GM18951 (cell line): ENCODE measurements around the gene TTC9.
A peak's percentile ranks its signal among the peaks of the same experiment; 100 is the strongest.

ENCODE experiments used
- POLR2A ChIP-seq: IDR thresholded peaks from 4 replicates; pipeline ENCODE4 v1.6.1; 2011; ENCODE audit warnings: mild to moderate bottlenecking; ENCODE audit not compliant: insufficient read length, insufficient read depth; ENCODE audit errors: extremely low read depth
- in situ Hi-C: fragments of 300-500 bp; cut with MboI; formaldehyde crosslinking; loops from one replicate; pipeline ENCODE4 v1.12.0; 2022; ENCODE audit warnings: low sequenced_read_pairs, mixed read lengths, inconsistent platforms; ENCODE audit not compliant: unreplicated experiment

TTC9 gene

DNA sequence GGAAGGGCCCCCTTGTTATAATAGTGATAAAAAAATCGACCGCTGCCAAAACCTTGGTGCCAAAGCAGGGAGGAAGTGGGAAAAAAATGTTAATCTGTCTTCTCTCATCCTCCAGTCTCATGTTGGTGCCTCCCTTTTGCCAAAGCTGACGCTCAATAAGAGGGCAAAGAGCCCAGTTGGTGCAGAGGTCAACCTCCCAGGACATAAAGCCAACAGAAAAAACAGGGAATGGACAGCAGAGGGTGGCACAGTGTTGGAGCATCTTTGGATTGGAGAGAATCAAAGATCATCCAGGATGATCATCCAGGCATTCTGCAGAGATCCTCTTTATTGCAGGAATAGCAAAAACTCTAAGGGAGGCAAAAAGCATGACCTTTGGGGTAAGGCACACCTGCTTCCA lies 9.8 kb upstream of the TTC9 start:
- no peak for TF ChIP-seq POLR2A
- in situ Hi-C loops: no loop called here

DNA sequence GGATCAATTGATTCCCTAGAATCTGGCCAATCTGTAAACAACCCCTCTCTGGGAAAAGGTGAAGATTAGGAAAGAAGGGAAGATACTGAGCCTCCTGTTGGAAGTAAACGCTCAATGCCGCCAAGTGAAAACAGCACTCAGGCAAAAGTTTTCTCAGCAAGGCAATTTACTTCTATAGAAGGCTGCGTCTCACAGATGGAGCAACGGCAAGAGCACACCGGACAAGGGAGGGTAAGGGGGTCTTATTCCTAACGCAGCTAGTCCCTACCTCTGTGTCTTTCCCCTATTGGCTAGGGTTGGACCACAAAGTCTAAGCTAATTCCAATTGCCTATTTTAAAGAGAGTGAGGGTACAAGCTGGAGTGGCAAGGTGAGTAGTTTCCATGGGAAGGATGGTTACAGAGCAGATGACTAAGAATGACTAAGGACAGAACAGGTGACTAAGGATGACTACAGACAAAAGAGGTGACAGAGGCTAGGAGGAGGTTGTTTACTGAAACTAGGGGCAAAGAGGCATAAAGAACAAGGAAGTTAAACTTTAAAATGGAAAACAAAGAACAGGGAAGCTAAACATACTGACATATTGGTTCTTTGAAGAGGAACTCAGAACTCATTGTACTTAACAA lies 5.6 kb upstream of the TTC9 start:
- TF ChIP-seq POLR2A: no peak
- in situ Hi-C loops: no loop called here

DNA sequence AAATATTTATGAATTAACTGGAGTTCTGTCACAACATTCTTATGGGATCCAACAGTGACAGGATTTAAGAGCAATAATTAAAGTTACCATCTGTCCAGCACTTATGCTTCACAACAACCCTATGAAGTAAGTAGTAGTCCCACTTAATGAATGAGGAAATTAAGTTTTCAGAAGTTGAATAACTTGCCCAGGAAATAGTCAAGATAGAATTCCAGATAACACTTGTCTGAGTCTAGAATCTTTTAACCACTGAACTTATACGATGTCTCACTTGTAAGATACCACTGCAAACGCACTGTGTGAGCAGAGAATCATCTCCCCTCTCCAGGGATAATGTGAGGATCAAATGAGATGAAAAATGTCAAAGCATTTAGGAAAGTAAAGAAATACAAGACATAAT lies 3.3 kb upstream of the TTC9 start:
- in situ Hi-C loops: no loop called here
- TF ChIP-seq POLR2A: no peak

DNA sequence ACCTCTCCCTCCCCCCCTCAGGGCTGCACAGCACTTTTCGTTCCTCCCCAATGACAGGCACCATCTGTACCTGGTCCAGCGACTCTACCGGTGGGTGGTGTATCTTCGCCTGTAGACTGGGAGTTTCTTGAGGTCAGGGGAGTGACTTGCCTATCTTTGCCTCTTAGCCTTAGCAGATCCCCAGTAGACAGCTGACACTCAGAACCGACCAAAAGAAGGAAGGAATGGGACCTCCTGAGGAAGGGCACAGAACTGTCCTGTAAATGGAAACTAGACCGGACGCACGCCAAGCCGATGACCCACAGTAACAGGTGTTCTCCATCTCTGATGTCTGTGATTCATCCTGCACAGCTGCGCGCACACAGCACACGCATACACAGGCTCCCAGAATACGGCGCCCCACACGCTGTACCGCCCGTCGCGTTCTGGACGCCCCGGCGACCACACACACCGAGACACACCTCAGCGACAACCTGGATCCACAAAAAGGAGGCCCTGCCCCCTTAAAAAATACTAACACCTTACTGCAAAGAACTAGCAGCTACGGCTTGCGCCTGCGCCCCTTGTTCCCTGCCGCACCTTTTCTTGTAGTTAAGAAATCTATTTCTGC lies 673 bp upstream of the TTC9 start:
- in situ Hi-C loops: no loop called here
- peak; percentile 72 for TF ChIP-seq POLR2A

DNA sequence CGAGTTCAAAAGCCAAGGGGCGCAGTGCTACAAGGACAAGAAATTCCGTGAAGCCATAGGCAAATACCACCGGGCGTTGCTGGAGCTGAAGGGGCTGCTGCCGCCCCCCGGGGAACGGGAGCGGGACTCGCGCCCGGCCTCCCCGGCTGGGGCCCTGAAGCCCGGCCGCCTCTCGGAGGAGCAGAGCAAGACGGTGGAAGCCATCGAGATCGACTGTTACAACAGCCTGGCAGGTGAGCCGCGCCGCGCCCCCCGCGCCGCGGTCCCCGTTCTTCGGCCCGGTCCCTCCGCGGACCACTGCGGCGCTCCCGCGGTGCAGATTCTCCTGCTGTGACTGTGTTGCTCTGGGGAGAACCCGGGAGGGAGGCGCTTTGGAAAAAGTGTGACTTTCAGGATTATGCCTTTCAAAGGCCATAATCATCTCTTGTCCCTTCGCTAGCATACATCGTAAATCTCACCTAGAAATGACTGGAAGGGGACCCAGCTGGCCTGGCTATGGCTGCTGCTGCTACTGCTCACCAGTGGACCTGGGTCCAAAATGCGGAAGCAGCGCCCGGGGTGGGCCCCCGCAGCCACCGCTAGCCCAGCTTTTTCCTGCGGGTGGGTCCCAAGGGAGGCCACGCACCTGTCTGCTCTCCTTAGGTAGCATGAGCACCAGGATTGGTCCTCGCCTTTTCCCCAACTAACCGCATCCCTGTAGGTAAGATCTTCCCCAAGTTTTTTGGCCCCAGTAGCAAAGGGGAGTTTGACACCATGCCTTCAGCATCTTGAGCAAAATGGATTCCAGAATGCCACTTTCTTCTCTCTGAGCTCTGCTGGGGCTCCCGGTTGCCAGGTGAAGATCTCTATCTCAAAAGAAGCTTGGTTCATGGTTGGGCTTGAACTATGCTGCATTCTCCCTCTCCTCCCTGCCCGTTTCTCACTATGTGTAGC lies 853 bp downstream of the TTC9 start:
- TF ChIP-seq POLR2A: peak; percentile 75
- in situ Hi-C loops: no loop called here

DNA sequence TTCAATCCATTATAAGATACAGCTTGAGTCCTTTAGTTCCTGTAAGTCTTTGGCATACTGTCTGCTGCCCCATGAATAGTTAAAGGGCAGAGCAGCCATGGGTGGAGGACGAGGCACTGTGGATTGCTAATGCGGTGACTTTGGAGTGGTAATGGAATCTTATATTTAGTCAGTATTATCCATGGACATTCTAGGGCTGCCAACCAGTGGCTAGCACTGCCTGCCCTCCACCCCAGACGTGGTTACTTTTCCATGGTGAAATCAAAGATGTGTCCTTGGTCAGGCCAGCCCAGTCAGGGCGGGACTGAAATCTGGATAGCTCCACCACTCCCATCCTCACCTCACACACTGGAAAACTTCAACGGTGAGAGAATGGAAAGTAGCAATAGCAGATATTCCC lies 2.3 kb downstream of the TTC9 start:
- in situ Hi-C loops: no loop called here
- TF ChIP-seq POLR2A: peak; percentile 15

DNA sequence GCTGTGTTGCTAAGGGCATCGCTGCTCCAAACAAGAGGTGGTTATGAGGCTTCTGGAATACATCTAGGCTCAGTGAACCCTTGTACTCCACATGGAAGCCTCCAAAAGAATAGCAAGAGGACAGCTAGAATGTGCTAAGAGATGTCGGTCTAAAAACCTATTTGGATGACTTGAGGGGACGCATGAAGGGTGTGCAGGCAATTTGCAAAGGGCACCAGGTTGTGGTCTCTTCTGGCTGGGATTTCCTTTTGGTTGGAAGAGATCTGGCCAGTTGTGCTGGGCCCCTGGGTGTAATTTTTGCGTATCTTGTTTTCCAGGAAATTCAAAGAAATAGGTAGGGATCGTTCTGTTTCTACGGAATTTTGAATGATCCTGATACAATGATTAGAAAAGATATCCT lies 4.2 kb downstream of the TTC9 start:
- no peak for TF ChIP-seq POLR2A

DNA sequence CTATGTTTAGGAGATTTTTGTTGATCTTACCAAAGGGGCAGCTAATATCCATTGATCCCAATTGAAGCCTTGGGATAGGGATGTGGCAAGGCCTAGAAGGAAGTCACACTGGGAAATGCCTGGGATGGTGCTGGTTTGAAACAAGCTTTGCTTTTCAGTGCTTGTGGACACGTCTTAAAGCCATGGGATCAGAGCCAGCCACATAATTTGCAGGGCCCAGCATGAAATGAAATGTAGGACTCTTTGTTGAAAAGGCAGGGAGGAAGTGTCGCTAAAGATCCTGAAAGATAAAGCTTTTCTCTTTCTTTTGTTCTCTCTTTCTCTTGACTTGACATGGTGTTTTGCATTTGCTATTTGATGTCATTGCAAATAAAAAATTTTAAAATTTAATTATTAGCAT lies 5.0 kb downstream of the TTC9 start:
- no peak for TF ChIP-seq POLR2A
- in situ Hi-C loops: no loop called here

More for the DNA sequence above, 4.2 kb downstream of the TTC9 start:
- in situ Hi-C loops: no loop called here

DNA sequence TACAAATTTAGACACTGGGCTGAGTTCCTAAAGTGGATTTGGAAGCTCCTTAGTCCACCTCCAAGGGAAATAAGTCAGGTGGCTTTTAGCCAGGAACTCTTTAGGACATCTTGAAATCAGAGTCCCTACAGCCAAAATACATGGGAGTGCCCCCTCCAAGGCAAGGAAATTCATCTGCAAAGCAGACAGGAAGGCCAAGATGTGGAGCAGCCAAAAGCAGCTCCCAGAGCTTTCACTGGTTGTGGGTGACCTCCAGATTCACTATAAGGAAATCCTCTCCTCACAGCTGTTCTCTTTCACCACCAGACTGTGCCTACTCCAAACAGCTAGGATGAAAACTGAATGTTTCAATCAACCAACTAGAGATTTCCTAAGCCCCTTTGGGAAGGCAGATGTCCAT lies 6.6 kb downstream of the TTC9 start:
- no peak for TF ChIP-seq POLR2A
- in situ Hi-C loops: no loop called here

DNA sequence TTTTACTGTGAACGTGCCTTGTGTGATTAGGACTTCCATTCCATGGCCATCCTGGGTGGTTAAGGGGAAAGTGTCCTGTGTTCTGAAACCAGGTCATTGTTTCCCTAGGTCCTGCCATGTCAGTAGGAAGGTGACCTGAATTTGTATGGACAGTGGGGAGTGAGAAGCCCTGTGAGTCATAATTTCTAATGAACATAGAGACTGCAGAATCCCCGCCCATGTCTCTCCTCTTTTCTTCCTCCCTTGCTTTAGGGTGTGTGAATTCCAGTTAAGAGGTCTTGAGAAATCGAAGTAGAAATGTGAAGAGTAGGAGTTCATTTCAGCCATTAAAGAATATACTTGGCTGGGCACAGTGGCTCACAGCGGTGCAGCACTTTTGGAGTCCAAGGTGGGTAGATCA lies 8.1 kb downstream of the TTC9 start:
- in situ Hi-C loops: no loop called here
- TF ChIP-seq POLR2A: no peak

DNA sequence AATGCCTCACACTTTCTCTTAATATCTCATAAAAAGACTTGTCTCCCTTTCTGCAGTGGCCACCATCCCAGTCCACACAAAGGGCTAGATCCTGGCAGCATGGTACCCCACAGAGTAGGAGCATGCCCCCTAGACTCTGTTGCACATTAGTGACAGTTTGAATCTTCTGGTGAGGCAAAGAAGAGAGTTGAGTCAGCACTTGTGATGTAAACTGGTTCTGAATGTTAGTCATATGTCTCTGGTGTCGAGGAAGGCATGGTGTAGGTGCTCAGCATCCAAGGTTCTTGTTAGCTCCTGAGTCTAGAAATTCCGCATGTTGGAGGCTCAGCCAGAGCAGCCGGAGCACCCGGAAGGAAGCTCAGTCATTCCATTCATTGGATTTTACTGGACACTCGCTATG lies 9.8 kb downstream of the TTC9 start:
- TF ChIP-seq POLR2A: no peak
- in situ Hi-C loops: no loop called here

DNA sequence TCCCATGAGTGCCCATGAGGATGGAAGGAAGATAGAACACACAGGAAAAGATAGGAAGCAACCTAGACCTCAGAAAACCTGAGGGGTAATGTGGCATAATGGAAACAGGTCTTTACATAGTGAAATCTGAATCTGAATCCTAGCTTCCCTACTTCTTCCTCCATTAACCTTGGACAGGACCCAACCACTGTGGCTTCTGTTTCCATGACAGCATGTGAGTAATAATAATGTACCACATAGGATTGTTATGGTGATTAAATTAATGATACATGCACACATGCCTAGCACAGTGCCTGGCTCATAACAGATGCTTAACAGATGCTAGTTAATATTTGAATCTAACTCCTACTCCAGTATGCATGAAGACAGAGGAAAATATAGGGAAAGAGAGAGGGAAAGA lies 11.2 kb downstream of the TTC9 start:
- no peak for TF ChIP-seq POLR2A
- in situ Hi-C loops: no loop called here

DNA sequence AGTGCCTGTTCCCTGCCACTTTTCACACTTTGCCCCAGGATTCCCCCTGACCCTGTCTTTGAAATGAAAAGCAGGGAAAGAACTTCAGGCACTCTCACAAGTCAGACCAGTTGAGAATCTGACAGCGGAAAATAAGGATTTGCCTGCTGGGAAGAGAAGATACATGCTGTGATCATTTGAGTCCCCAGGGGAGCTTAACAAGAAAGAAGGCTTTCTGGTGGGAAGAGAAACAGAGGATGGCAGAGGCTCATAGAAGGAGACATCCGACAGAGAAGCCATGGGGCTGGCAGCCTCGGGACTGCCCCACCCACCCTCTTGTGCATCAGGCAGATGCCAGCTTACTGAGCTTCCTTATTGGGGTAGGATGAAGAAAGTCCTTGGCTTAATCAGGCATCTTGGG lies 11.9 kb downstream of the TTC9 start:
- TF ChIP-seq POLR2A: no peak
- in situ Hi-C loops: no loop called here

DNA sequence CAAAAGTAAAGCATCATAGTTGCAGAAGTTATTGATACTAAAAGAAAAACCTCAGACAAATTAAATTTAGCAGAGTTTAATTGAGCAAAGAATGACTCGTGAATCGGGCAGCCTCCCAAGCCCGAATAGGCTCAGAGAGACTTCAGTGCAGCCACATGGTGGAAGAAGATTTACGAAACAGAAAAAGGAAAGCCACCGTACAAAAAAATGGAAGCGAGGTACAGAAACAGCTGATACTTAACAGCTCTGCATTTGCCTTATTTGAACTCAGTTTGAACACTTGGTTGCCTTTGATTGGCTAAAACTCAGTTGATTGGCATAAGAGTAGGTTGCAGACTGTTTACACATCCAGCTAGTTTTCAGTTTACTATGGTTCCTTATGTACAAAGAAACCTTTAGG lies 12.9 kb downstream of the TTC9 start:
- TF ChIP-seq POLR2A: no peak
- in situ Hi-C loops: no loop called here
